Upper lobe of left lung (tissue), 6 donors: ENCODE data around the gene AGA. TPM values are rescaled to one million over a fixed set of nuclear protein-coding genes. Genes with fewer than 3 reads are reported as not detected.

ENCODE experiments used
- ATAC-seq, 2 donors: fragments of 200-7000 bp; cut with Tn5 transposase; one replicate each; pipeline ENCODE4 v1.9.1; 2022; ENCODE audit warnings: mild to moderate bottlenecking in 2 of 2, moderate library complexity in 2 of 2; ENCODE audit not compliant: low FRiP score in 2 of 2
- DNase-seq, 2 donors: peaks; one replicate each; pipeline ENCODE4 v3.0.0-alpha.2; 2019 to 2020
- H3K27ac ChIP-seq, 4 donors: fragments of 200-600 bp; sonication (generic); one replicate each; pipeline ENCODE4 v1.5.1; 2016 to 2019
- H3K27me3 ChIP-seq, 4 donors: fragments of 200-600 bp; sonication (generic); one replicate each; pipeline ENCODE4 v1.5.1; 2017 to 2019
- H3K36me3 ChIP-seq, 4 donors: fragments of 200-600 bp; sonication (generic); one replicate each; pipeline ENCODE4 v1.5.1; 2016 to 2019
- H3K4me1 ChIP-seq, 4 donors: fragments of 200-600 bp; sonication (generic); one replicate each; pipeline ENCODE4 v1.5.1; 2018 to 2019
- H3K4me3 ChIP-seq, 4 donors: fragments of 200-600 bp; sonication (generic); one replicate each; pipeline ENCODE4 v1.5.1; 2017 to 2019; ENCODE audit warnings: mild to moderate bottlenecking in 2 of 4, moderate library complexity in 1 of 4
- H3K9me3 ChIP-seq, 4 donors: fragments of 200-600 bp; sonication (generic); one replicate each; pipeline ENCODE4 v1.5.1; 2018 to 2019
- CTCF ChIP-seq, 6 experiments: fragments of 450-650 bp in 4 of 6; fragments of 200-600 bp in 2 of 6; sonication (generic) in 2 of 6; IDR thresholded peaks; one replicate each; pipeline ENCODE4 v1.5.1; 2016 to 2019; ENCODE audit warnings: antibody characterized with exemption in 6 of 6
- EP300 ChIP-seq, 4 donors: sonication (generic); formaldehyde crosslinking; IDR thresholded peaks; one replicate each; pipeline ENCODE4 v1.5.1; 2017; ENCODE audit warnings: antibody characterized with exemption in 4 of 4, control low read depth in 2 of 4
- POLR2A ChIP-seq, 4 donors: fragments of 450-650 bp; IDR thresholded peaks; one replicate each; pipeline ENCODE4 v1.5.1; 2016 to 2017; ENCODE audit warnings: antibody characterized with exemption in 4 of 4, mild to moderate bottlenecking in 2 of 4
- POLR2AphosphoS5 ChIP-seq, 2 donors: sonication (generic); formaldehyde crosslinking; IDR thresholded peaks; one replicate each; pipeline ENCODE4 v1.5.1; 2017; ENCODE audit warnings: antibody characterized with exemption in 2 of 2
- WGBS, 2 donors: methylation state at CpG; one replicate each; pipeline ENCODE4 v1.1.5; 2017 to 2018; 5-methylcytosine and 5-hydroxymethylcytosine counted together
- total RNA-seq, 6 donors: library from RNA; depleted of rRNA in 4 of 6; stranded (reverse); fragments of >200 nt in 4 of 6; gene quantifications; one replicate each; pipeline versions ENCODE4 v1.1.0 to v1.2.1, GENCODE V29; 2016 to 2021
- donor health status: DM: no; HTN: no; CAD: no; lungs with moderate emphysema.
- donor health status: DM: no; HTN: yes; CAD: no; lungs with severe emphysema.

The AGA gene
- total RNA-seq, 6 donors from 2014 or later: 13.0 to 32.1 (median 25.9) TPM

- ATAC-seq (no peak), DNase-seq (no peak)
- Histone ChIP-seq H3K36me3 (no peaks in the 10 kb centered on the region), H3K4me3 (no peak overlapping the region), H3K4me1 (no peaks in the 10 kb centered on the region), H3K27ac (no peak overlapping the region), H3K9me3 (no peaks in the 10 kb centered on the region), H3K27me3 (no peaks in the 10 kb centered on the region)
- WGBS, 2 donors: 93 to 96% methylated on average over 1 of the region's 1 CpG
- TF ChIP-seq EP300 (IDR thresholded peaks at IDR 0.05) (no peak), POLR2AphosphoS5 (IDR thresholded peaks at IDR 0.05) (no peak), POLR2A (IDR thresholded peaks at IDR 0.05) (no peak), CTCF (IDR thresholded peaks at IDR 0.05) (no peak)
Observed at GRCh38 chr4:177487977-177488376, 45.7 kb upstream of the AGA start.

- no peaks in the 10 kb centered on the region for H3K9me3 ChIP-seq
- no peaks in the 10 kb centered on the region for H3K27me3 ChIP-seq
Observed at GRCh38 chr4:177485528-177485927, 43.3 kb upstream of the AGA start.

GRCh38 chr4:177484613-177485021 lies 42.4 kb upstream of the AGA start:
- Histone ChIP-seq H3K27ac (no peak overlapping the region), H3K4me3 (no peak overlapping the region), H3K9me3 (no peaks in the 10 kb centered on the region), H3K36me3 (no peaks in the 10 kb centered on the region), H3K27me3 (no peaks in the 10 kb centered on the region), H3K4me1 (no peaks in the 10 kb centered on the region)
- DNase-seq (no peak), ATAC-seq (no peak)
- WGBS, 2 donors: 60 to 95% methylated on average over 1 of the region's 1 CpG
- TF ChIP-seq POLR2AphosphoS5 (IDR thresholded peaks at IDR 0.05): no peak
- no peak for TF ChIP-seq EP300 (IDR thresholded peaks at IDR 0.05)
- TF ChIP-seq POLR2A (IDR thresholded peaks at IDR 0.05): no peak
- no peak for TF ChIP-seq CTCF (IDR thresholded peaks at IDR 0.05)

More at GRCh38 chr4:177485528-177485927, 43.3 kb upstream of the AGA start:
- DNase-seq (no peak), ATAC-seq (no peak)
- Histone ChIP-seq H3K36me3 (no peaks in the 10 kb centered on the region), H3K4me3 (no peak overlapping the region), H3K4me1 (no peaks in the 10 kb centered on the region), H3K27ac (no peak overlapping the region)
- 94 to 100% methylated on average over 1 of the region's 1 CpG for WGBS, 2 donors
- no peak for TF ChIP-seq EP300 (IDR thresholded peaks at IDR 0.05)
- TF ChIP-seq POLR2AphosphoS5 (IDR thresholded peaks at IDR 0.05): no peak
- TF ChIP-seq POLR2A (IDR thresholded peaks at IDR 0.05): no peak
- no peak for TF ChIP-seq CTCF (IDR thresholded peaks at IDR 0.05)

- no peak for TF ChIP-seq CTCF (IDR thresholded peaks at IDR 0.05)
- TF ChIP-seq EP300 (IDR thresholded peaks at IDR 0.05): no peak
- TF ChIP-seq POLR2AphosphoS5 (IDR thresholded peaks at IDR 0.05): no peak
- no peak for TF ChIP-seq POLR2A (IDR thresholded peaks at IDR 0.05)
- WGBS, 2 donors: 89 to 90% methylated on average over 3 of the region's 3 CpGs
Observed at GRCh38 chr4:177483760-177484159, 41.5 kb upstream of the AGA start.

GRCh38 chr4:177483271-177483670 lies 41.0 kb upstream of the AGA start:
- Histone ChIP-seq H3K27ac (no peak overlapping the region), H3K4me1 (no peaks in the 10 kb centered on the region), H3K36me3 (no peaks in the 10 kb centered on the region), H3K4me3 (no peak overlapping the region), H3K27me3 (no peaks in the 10 kb centered on the region), H3K9me3 (no peaks in the 10 kb centered on the region)
- no peak for ATAC-seq
- TF ChIP-seq EP300 (IDR thresholded peaks at IDR 0.05): no peak
- no peak for TF ChIP-seq CTCF (IDR thresholded peaks at IDR 0.05)
- TF ChIP-seq POLR2AphosphoS5 (IDR thresholded peaks at IDR 0.05): no peak
- no peak for DNase-seq
- WGBS, 2 donors: 60 to 87% methylated on average over 1 of the region's 1 CpG

More at GRCh38 chr4:177483760-177484159, 41.5 kb upstream of the AGA start:
- Histone ChIP-seq H3K4me1 (no peaks in the 10 kb centered on the region), H3K27ac (no peak overlapping the region), H3K4me3 (no peak overlapping the region), H3K9me3 (no peaks in the 10 kb centered on the region), H3K36me3 (no peaks in the 10 kb centered on the region), H3K27me3 (no peaks in the 10 kb centered on the region)
- ATAC-seq: no peak
- DNase-seq: no peak
